Endothelial cell of hepatic sinusoid (primary cell): ENCODE data around the gene ENAM.
"Not testable (repeated sequence)": the region's sequence is repeated elsewhere in the genome, so short reads cannot be mapped to it uniquely, and the experiment has no call there.

Source experiments
- in situ Hi-C: cut with HindIII; loops from 2 replicates; pipeline ENCODE4 v1.10.0; 2017; ENCODE audit warnings: low sequenced_read_pairs

The ENAM gene

DNA sequence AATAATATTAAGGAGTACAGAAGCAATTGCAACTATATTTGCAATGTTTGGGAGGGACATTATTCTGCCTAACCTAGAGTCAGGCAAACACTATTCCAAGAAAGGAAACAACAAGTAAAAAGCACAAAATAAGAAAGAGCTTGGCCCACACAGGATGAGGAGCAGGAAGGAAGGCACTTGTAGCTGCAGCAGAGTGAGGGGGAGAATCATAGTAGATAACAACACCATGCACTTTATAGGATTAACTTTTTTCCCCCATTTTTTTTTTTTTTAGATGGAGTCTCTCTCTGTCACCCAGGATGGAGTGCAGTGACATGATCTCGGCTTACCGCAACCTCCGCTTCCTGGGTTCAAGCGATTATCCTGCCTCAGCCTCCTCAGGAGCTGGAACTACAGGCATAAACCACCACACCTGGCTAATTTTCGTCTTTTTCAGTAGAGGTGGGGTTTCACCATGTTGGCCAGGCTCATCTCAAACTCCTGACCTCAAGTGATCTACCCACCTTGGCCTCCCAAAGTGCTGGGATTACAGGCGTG lies 48.1 kb downstream of the ENAM start:
- in situ Hi-C loops: no loop called here

DNA sequence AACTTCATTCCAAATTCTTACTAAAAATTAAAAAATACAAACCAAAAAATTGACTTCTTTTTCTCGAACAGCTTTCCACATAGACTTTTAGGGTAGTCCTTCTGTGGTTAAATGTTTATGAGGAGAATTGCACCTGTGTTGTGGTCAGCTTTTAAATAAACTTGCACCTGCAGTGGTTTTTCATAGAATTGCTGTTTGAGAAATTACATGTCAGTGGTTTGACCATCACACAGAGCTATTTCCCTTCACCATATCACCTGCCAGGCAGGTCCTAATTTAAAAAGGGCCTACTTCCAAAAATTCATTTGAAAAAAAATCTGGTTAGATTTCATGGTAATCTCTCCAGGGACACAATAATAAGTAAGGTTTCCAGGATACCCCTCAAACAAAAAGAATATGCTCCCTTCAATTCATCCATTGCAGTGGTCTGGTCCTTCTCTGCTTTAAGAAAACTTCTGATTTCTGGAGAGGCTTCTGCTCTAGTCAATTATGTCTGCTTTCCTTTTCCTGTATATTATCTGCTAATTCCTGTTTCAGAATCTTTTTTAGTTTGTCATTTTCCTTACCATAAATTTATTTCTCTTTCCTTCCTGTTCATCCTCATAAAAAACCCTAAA lies 49.9 kb downstream of the ENAM start:
- in situ Hi-C loops: no loop called here

DNA sequence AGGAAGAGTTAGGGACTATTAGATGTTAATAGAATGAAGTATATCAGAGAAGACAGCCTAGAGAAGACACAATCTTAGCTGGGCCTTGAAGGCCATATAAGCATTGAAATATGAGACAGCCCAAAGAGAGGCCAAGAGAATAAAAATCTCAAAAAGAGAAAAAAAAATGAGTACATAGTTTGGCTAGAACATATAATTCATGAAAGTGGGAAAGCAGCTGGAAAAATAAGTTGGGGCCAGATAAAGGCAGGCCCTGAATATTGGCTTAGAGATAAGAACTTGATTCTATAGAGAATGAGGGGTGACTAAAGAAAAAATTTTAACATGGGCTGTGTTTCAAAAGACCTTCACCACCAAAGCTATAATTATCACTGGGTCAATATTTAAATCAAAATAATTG lies 52.4 kb downstream of the ENAM start:
- in situ Hi-C loops: no loop called here

DNA sequence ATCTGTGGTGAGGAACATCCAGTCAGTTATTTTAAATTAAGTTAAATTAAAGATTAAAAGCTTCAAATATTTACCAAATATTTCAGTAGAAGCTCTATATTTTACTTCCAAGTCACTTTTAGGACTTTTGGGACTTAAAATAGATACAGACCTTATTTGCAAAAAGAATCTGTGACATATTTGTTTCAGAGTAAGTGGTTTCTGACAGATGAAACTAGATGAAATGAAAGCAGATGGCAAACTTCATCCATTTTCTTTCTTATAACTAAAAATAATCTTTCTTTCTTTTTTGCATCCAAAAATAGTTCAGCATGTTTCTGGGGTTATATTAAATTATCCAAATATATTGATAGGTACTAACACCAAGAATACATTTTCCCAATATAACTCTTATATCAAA lies 53.2 kb downstream of the ENAM start:
- in situ Hi-C loops: no loop called here

DNA sequence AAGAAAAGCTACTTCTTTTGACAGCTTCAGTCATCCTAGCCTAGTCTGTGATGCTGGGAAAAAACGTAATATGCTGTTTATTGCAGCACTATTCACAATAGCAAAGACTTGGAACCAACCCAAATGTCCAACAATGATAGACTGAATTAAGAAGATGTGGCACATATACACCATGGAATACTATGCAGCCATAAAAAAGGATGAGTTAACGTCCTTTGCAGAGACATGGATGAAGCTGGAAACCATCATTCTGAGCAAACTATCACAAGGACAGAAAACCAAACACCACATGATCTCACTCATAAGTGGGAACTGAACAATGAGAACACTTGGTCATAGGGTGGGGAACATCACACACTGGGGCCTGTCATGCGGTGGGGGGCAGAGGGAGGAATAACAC lies 53.6 kb downstream of the ENAM start:
- in situ Hi-C loops: not testable (repeated sequence)

DNA sequence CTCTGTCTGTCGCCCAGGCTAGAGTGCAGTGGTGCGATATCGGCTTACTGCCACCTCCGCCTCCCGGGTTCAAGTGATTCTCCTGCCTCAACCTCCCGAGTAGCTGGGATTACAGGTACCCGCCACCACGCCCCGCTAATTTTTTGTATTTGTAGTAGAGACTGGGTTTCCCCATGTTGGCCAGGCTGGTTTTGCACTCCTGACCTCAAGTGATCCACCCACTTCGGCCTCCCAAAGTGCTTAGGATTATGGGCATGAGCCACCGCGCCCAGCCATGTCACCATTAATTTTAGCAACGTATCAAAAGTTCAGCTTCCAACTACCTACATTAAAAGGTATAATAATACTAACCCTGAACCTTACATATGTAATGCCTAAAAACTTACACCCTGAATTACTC lies 58.8 kb downstream of the ENAM start:
- in situ Hi-C loops: no loop called here

DNA sequence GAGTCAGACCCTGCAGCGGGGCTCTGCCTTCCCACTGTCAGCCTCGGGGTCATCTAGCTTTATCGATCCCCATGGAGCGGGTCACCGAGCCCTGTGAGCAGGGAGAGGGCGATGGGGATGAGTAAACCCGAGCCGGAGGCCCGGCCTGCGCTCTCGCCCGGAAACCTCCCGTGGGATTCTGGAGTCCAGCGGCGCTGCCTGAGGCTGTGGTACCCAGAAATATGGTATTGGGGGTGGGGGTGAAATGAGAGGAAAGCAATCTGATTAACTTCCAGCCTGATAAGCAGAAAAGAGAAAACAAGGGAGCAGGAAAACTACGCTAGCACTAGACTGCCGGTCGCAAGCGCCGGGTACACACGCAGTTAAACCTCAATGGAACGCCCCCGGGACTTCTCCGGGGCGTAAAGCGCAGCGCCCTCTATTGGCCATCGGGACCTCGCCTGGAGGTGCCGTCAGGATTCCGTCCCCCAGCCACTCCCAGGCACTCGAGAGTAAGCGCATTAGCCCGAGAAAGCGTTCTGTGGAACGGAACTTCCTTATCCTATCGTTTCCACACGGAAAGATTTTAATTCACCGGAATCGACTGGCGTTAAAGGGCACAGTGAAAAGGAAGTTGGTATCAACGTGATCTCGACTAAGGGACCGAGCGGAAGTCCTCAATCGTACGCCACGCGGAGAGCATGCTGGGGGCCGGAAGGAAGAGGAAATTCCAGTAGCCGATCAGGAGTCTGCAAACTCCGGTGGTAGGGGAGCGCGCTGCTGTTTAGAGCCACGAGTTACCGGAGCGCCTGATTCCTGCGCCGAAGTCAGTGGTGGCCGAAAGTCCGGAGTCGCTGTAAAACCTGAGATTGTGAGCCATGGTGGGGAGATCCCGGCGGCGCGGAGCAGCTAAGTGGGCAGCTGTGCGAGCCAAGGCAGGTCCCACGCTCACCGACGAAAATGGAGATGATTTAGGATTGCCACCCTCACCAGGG lies 59.6 kb downstream of the ENAM start, which contains the start of gene UTP3:
Gene UTP3, plus strand, starts transcription at position 712 of the 974 bp plus-strand sequence. Its CDS starts 146 bp downstream, at position 858.
- in situ Hi-C loops: no loop called here

DNA sequence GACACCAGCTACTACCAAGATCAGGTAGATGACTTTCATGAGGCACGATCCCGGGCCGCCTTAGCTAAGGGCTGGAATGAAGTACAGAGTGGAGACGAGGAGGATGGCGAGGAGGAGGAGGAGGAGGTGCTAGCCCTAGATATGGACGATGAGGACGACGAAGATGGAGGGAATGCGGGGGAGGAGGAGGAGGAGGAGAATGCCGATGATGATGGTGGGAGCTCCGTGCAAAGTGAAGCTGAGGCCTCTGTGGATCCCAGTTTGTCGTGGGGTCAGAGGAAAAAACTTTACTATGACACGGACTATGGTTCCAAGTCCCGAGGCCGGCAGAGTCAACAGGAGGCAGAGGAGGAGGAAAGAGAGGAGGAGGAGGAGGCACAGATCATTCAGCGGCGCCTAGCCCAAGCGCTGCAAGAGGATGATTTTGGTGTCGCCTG lies 60.3 kb downstream of the ENAM start:
- in situ Hi-C loops: no loop called here

DNA sequence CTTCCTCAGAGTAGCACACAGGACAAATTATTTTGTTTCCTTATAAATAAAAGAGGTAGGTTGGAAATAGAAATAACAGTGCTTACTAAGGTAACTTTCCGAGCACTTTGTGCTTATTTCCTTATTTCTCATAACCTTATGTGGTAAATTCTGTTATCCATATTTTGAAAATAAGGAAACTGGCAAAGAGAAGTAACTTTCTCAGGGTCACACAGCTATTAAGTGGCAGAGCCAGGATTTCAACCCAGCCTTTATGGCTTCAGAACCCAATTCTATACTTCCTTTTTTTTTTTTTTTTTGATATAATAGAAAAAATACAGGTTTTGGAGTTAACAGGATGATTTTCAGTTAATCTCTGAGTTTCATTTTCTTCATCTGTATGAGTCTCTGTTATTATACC lies 63.1 kb downstream of the ENAM start:
- in situ Hi-C loops: loop anchor here (10.0 kb wide), 1 partner anchor 53 kb away; no protein-coding TSS in a partner anchor

DNA sequence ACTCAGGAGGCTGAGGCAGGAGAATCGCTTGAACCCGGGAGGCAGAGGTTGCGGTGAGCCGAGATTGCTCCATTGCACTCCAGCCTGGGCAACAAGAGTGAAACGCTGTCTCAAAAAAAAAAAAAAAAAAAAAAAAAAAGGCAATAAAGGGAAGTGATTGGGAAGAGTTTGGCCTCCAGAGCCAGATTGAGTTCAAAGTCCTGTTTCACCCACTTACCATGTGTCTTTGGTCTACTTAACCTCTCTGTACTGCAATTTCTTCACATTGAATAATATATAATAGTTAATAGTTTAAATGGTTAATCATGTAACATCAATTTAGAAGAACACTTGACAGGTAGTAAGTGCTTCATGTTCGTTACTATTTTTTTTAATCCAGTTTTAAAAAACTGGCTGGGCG lies 66.1 kb downstream of the ENAM start:
- in situ Hi-C loops: loop anchor here (10.0 kb wide), 1 partner anchor 50 kb away; no protein-coding TSS in a partner anchor
